Stimulated activated CD8-positive, alpha-beta memory T cell treated with anti-CD3 and anti-CD28 coated beads, Interleukin-4, amount 100 ng/mL, for 4 hours (primary cell): ENCODE measurements around the gene RUVBL2.
"Not testable (repeated sequence)": the region's sequence is repeated elsewhere in the genome, so short reads cannot be mapped to it uniquely, and the experiment has no call there.

ENCODE experiments used
- DNase-seq, 2 donors: peaks; one replicate each; pipeline ENCODE4 v3.0.0-alpha.2; 2020; ENCODE audit warnings: low read depth in 2 of 2, low spot score in 1 of 2

RUVBL2 gene

GRCh38 chr19:49042177-49042576 lies 48.5 kb downstream of the RUVBL2 start:
- no peak for DNase-seq

GRCh38 chr19:49042666-49043065 lies 49.0 kb downstream of the RUVBL2 start:
- not testable (repeated sequence) for DNase-seq

GRCh38 chr19:49043548-49043947 lies 49.9 kb downstream of the RUVBL2 start, which contains the start of gene CGB5:
CGB5 (plus strand) TSS chr19:49043848; CDS start chr19:49044210, 362 bp downstream.
- DNase-seq, result not testable (repeated sequence)

- not testable (repeated sequence) for DNase-seq
Observed at GRCh38 chr19:49049011-49049410, 55.3 kb downstream of the RUVBL2 start, which contains the start of gene CGB8. CGB8 (minus strand) TSS chr19:49049111; CDS start chr19:49048739, 372 bp downstream.

- DNase-seq, result not testable (repeated sequence)
Observed at GRCh38 chr19:49049834-49050233, 56.1 kb downstream of the RUVBL2 start.

- DNase-seq, result not testable (repeated sequence)
Observed at GRCh38 chr19:49050376-49051033, 56.8 kb downstream of the RUVBL2 start.

- DNase-seq, result peak in 1 of 2 donors; percentile 23
Observed at GRCh38 chr19:49056101-49056901, 62.6 kb downstream of the RUVBL2 start.

GRCh38 chr19:49056902-49057596 lies 63.4 kb downstream of the RUVBL2 start:
- DNase-seq, result not testable (repeated sequence)

GRCh38 chr19:49057636-49058234 lies 64.0 kb downstream of the RUVBL2 start, which contains the start of gene CGB7:
CGB7 (minus strand) TSS chr19:49057749; CDS start chr19:49055375, 2,374 bp downstream.
- no peak for DNase-seq

- DNase-seq, result no peak
Observed at GRCh38 chr19:49058562-49058961, 64.9 kb downstream of the RUVBL2 start.

- DNase-seq, result no peak
Observed at GRCh38 chr19:49059053-49059452, 65.4 kb downstream of the RUVBL2 start.

- no peak for DNase-seq
Observed at GRCh38 chr19:49061000-49061399, 67.3 kb downstream of the RUVBL2 start.

- no peak for DNase-seq
Observed at GRCh38 chr19:49061445-49061844, 67.8 kb downstream of the RUVBL2 start.

GRCh38 chr19:49064029-49064629 lies 70.4 kb downstream of the RUVBL2 start:
- no peak for DNase-seq

GRCh38 chr19:49064768-49065611 lies 71.3 kb downstream of the RUVBL2 start, which contains the start of gene NTF4:
NTF4 (minus strand) TSS chr19:49064818; CDS start chr19:49061997, 2,821 bp downstream.
- DNase-seq, result no peak
